Activated naive CD4-positive, alpha-beta T cell treated with anti-CD3 and anti-CD28 coated beads, Interleukin-2, amount 50 U/mL, for 72 hours (primary cell): ENCODE measurements around the gene RPL22L1. TPM values are rescaled to one million over a fixed set of nuclear protein-coding genes. Genes with fewer than 3 reads are reported as not detected.
"Not testable (repeated sequence)": the region's sequence is repeated elsewhere in the genome, so short reads cannot be mapped to it uniquely, and the experiment has no call there.

Source experiments
- ATAC-seq, 2 donors: fragments of 150-1000 bp; cut with Tn5 transposase; 2 replicates each; pipeline ENCODE4 v1.10.0; 2021; ENCODE audit warnings: mild to moderate bottlenecking in 2 of 2, moderate library complexity in 2 of 2
- DNase-seq, 2 donors: peaks; one replicate each; pipeline ENCODE4 v3.0.0; 2021 to 2022; ENCODE audit warnings: low spot score in 2 of 2
- H3K27ac Mint-ChIP-seq, 2 donors: one replicate each; pipeline ENCODE4 v1.8.0; 2022; ENCODE audit warnings: mild to moderate bottlenecking in 2 of 2, mixed read lengths in 2 of 2
- H3K36me3 Mint-ChIP-seq, 2 donors: one replicate each; pipeline ENCODE4 v1.8.0; 2022; ENCODE audit warnings: mixed read lengths in 2 of 2
- H3K9me3 Mint-ChIP-seq, 2 donors: one replicate each; pipeline ENCODE4 v1.8.0; 2022; ENCODE audit warnings: mixed read lengths in 2 of 2
- total RNA-seq, 2 donors: library from RNA; stranded (reverse); gene quantifications; one replicate each; pipeline ENCODE4 v1.2.3, GENCODE V29; 2022

Gene RPL22L1
- total RNA-seq, 2 donors from 2014 or later: 101 to 314 TPM

- Mint-ChIP-seq H3K27ac (no peak overlapping the region), H3K36me3 (no peaks in the 10 kb centered on the region), H3K9me3 (no peaks in the 10 kb centered on the region)
- ATAC-seq (no peak), DNase-seq (no peak)
Measured at GRCh38 chr3:170858599-170858998, 11.4 kb downstream of the RPL22L1 start.

- Mint-ChIP-seq H3K27ac (no peak overlapping the region), H3K9me3 (no peaks in the 10 kb centered on the region), H3K36me3 (no peaks in the 10 kb centered on the region)
- ATAC-seq: no peak
- no peak for DNase-seq
Measured at GRCh38 chr3:170852324-170852723, 17.7 kb downstream of the RPL22L1 start.

GRCh38 chr3:170848292-170848917 is 21.6 kb downstream of the RPL22L1 start:
- H3K27ac Mint-ChIP-seq: no peak overlapping the region
- ATAC-seq (no peak), DNase-seq (no peak)
- no peaks in the 10 kb centered on the region for H3K9me3 Mint-ChIP-seq
- no peaks in the 10 kb centered on the region for H3K36me3 Mint-ChIP-seq

GRCh38 chr3:170844377-170844776 is 25.6 kb downstream of the RPL22L1 start:
- H3K9me3 Mint-ChIP-seq: no peaks in the 10 kb centered on the region
- no peak for ATAC-seq
- no peak for DNase-seq
- no peaks in the 10 kb centered on the region for H3K36me3 Mint-ChIP-seq
- no peak overlapping the region for H3K27ac Mint-ChIP-seq

GRCh38 chr3:170840291-170840859 is 29.6 kb downstream of the RPL22L1 start:
- no peak overlapping the region for H3K27ac Mint-ChIP-seq
- no peaks in the 10 kb centered on the region for H3K36me3 Mint-ChIP-seq
- ATAC-seq (no peak), DNase-seq (no peak)
- no peaks in the 10 kb centered on the region for H3K9me3 Mint-ChIP-seq

- DNase-seq (no peak), ATAC-seq (no peak)
- Mint-ChIP-seq H3K9me3 (no peaks in the 10 kb centered on the region), H3K36me3 (no peaks in the 10 kb centered on the region), H3K27ac (no peak overlapping the region)
Measured at GRCh38 chr3:170839518-170840100, 30.4 kb downstream of the RPL22L1 start.

- Mint-ChIP-seq H3K27ac (no peak overlapping the region), H3K36me3 (no peaks in the 10 kb centered on the region)
- DNase-seq: no peak
Measured at GRCh38 chr3:170836491-170836890, 33.5 kb downstream of the RPL22L1 start.

GRCh38 chr3:170835336-170835735 is 34.7 kb downstream of the RPL22L1 start:
- ATAC-seq: no peak
- no peak for DNase-seq
- Mint-ChIP-seq H3K36me3 (no peaks in the 10 kb centered on the region), H3K27ac (no peak overlapping the region), H3K9me3 (no peaks in the 10 kb centered on the region)

More at GRCh38 chr3:170836491-170836890, 33.5 kb downstream of the RPL22L1 start:
- no peaks in the 10 kb centered on the region for H3K9me3 Mint-ChIP-seq
- no peak for ATAC-seq

- Mint-ChIP-seq H3K9me3 (no peaks in the 10 kb centered on the region), H3K36me3 (no peaks in the 10 kb centered on the region), H3K27ac (no peak overlapping the region)
- ATAC-seq: no peak
- DNase-seq: no peak
Measured at GRCh38 chr3:170830580-170830979, 39.4 kb downstream of the RPL22L1 start.

- peak overlapping the region in 1 of 2 donors; percentile 9 for H3K27ac Mint-ChIP-seq
- no peak for ATAC-seq
- DNase-seq: no peak
Measured at GRCh38 chr3:170829546-170830272, 40.3 kb downstream of the RPL22L1 start.

GRCh38 chr3:170826047-170826446 is 43.9 kb downstream of the RPL22L1 start:
- no peak for ATAC-seq
- H3K27ac Mint-ChIP-seq: no peak overlapping the region

More at GRCh38 chr3:170829546-170830272, 40.3 kb downstream of the RPL22L1 start:
- Mint-ChIP-seq H3K36me3 (no peaks in the 10 kb centered on the region), H3K9me3 (no peaks in the 10 kb centered on the region)

GRCh38 chr3:170823562-170823961 is 46.4 kb downstream of the RPL22L1 start:
- not testable (repeated sequence) for H3K27ac Mint-ChIP-seq, H3K9me3 Mint-ChIP-seq, DNase-seq, H3K36me3 Mint-ChIP-seq, ATAC-seq

More at GRCh38 chr3:170826047-170826446, 43.9 kb downstream of the RPL22L1 start:
- Mint-ChIP-seq H3K36me3 (no peaks in the 10 kb centered on the region), H3K9me3 (no peaks in the 10 kb centered on the region)
- no peak for DNase-seq

- DNase-seq, H3K27ac Mint-ChIP-seq, H3K9me3 Mint-ChIP-seq, H3K36me3 Mint-ChIP-seq, ATAC-seq: not testable (repeated sequence)
Measured at GRCh38 chr3:170818325-170818724, 51.7 kb downstream of the RPL22L1 start.

- ATAC-seq, H3K36me3 Mint-ChIP-seq, DNase-seq, H3K9me3 Mint-ChIP-seq, H3K27ac Mint-ChIP-seq: not testable (repeated sequence)
Measured at GRCh38 chr3:170817471-170817870, 52.5 kb downstream of the RPL22L1 start.

GRCh38 chr3:170816841-170817240 is 53.2 kb downstream of the RPL22L1 start:
- ATAC-seq: no peak
- Mint-ChIP-seq H3K27ac (no peak overlapping the region), H3K9me3 (no peaks in the 10 kb centered on the region), H3K36me3 (no peaks in the 10 kb centered on the region)
- no peak for DNase-seq

- DNase-seq: no peak
- ATAC-seq: no peak
- Mint-ChIP-seq H3K9me3 (no peaks in the 10 kb centered on the region), H3K27ac (no peak overlapping the region), H3K36me3 (no peaks in the 10 kb centered on the region)
Measured at GRCh38 chr3:170816341-170816740, 53.7 kb downstream of the RPL22L1 start.

GRCh38 chr3:170815936-170816335 is 54.1 kb downstream of the RPL22L1 start:
- ATAC-seq (no peak), DNase-seq (no peak)
- no peak overlapping the region for H3K27ac Mint-ChIP-seq
- no peaks in the 10 kb centered on the region for H3K9me3 Mint-ChIP-seq
- H3K36me3 Mint-ChIP-seq: no peaks in the 10 kb centered on the region
